HL-60 (cell line): ENCODE results near the gene AP1AR.
"Not testable (repeated sequence)": the region's sequence is repeated elsewhere in the genome, so short reads cannot be mapped to it uniquely, and the experiment has no call there.

Experiments used
- CTCF ChIP-seq: IDR thresholded peaks from one replicate; pipeline ENCODE4 v1.5.1; 2011; ENCODE audit warnings: low read length, control low read depth, inconsistent platforms; ENCODE audit not compliant: insufficient read depth
- POLR2AphosphoS5 ChIP-seq: IDR thresholded peaks from 2 replicates; pipeline ENCODE4 v1.6.1; 2012; ENCODE audit warnings: low read depth
- REST ChIP-seq: IDR thresholded peaks from 2 replicates; pipeline ENCODE4 v1.6.1; 2012; ENCODE audit warnings: low read depth; ENCODE audit not compliant: insufficient replicate concordance
- SPI1 ChIP-seq: IDR thresholded peaks from 2 replicates; pipeline ENCODE4 v1.6.1; 2012; ENCODE audit warnings: low read depth, mild to moderate bottlenecking, borderline replicate concordance

- TF ChIP-seq CTCF, POLR2AphosphoS5, REST, SPI1: not testable (repeated sequence)
Observed at GRCh38 chr4:112281895-112282398, 50.4 kb downstream of the AP1AR start.
